HCT116 (cell line): ENCODE results near the gene DIPK1A.

Experiments
- ATF3 ChIP-seq: IDR thresholded peaks from 2 replicates; pipeline ENCODE4 v1.6.1; 2012
- CEBPB ChIP-seq: IDR thresholded peaks from 2 replicates; pipeline ENCODE4 v1.6.1; 2012; ENCODE audit warnings: low read depth
- EZH2 ChIP-seq: fragments of 200-600 bp; sonication (generic); IDR thresholded peaks from 2 replicates; pipeline ENCODE4 v1.6.1; 2017; ENCODE audit warnings: antibody characterized with exemption, mixed run types
- EZH2phosphoT487 ChIP-seq: fragments of 200-600 bp; IDR thresholded peaks from 2 replicates; pipeline ENCODE4 v1.6.1; 2018; ENCODE audit warnings: antibody characterized with exemption, borderline replicate concordance
- JUND ChIP-seq: IDR thresholded peaks from 2 replicates; pipeline ENCODE4 v1.6.1; 2012
- POLR2A ChIP-seq: IDR thresholded peaks from 2 replicates; pipeline ENCODE4 v1.7.0; 2011; ENCODE audit warnings: borderline replicate concordance; ENCODE audit not compliant: insufficient read depth, insufficient read length; ENCODE audit errors: extremely low read depth
- POLR2AphosphoS5 ChIP-seq: IDR thresholded peaks from 2 replicates; pipeline ENCODE4 v1.6.1; 2011; ENCODE audit warnings: mild to moderate bottlenecking, low read depth, low read length, moderate library complexity
- RAD21 ChIP-seq: IDR thresholded peaks from 2 replicates; pipeline ENCODE4 v1.6.1; 2012; ENCODE audit warnings: low read depth, mild to moderate bottlenecking
- SP1 ChIP-seq: IDR thresholded peaks from 2 replicates; pipeline ENCODE4 v1.6.1; 2012; ENCODE audit warnings: low read depth
- YY1 ChIP-seq: IDR thresholded peaks from 2 replicates; pipeline ENCODE4 v1.6.1; 2011; ENCODE audit warnings: low read length, low read depth, moderate library complexity, mild to moderate bottlenecking; ENCODE audit not compliant: insufficient replicate concordance; ENCODE audit errors: extremely low read depth
- ZFX ChIP-seq: fragments of 450-650 bp; IDR thresholded peaks from 2 replicates; pipeline ENCODE4 v1.6.1; 2017
- ZNF274 ChIP-seq: fragments of 200-500 bp; sonication (Bioruptor generic); IDR thresholded peaks from 2 replicates; pipeline ENCODE4 v1.6.1; 2014; ENCODE audit warnings: mild to moderate bottlenecking, low read depth, low read length, inconsistent platforms
- TF ChIP-seq, protein P1 (sequence below), 3 experiments: fragments of 200-600 bp in 1 of 3; sonication (generic) in 1 of 3; IDR thresholded peaks in 2 of 3; conservative IDR thresholded peaks in 1 of 3; 2 replicates each; pipeline ENCODE4 v1.5.1; 2012 to 2017; ENCODE audit warnings: low read depth in 2 of 3, low read length in 2 of 3, antibody characterized with exemption in 1 of 3, borderline replicate concordance in 1 of 3, control low read depth in 1 of 3, mild to moderate bottlenecking in 1 of 3, mixed read lengths in 1 of 3, mixed run types in 1 of 3, moderate library complexity in 1 of 3; ENCODE audit not compliant: insufficient read depth in 1 of 3
- TF ChIP-seq, protein P2 (sequence below): IDR thresholded peaks from 2 replicates; pipeline ENCODE4 v1.6.1; 2012; ENCODE audit warnings: low read depth

- TF ChIP-seq, protein P1, sequence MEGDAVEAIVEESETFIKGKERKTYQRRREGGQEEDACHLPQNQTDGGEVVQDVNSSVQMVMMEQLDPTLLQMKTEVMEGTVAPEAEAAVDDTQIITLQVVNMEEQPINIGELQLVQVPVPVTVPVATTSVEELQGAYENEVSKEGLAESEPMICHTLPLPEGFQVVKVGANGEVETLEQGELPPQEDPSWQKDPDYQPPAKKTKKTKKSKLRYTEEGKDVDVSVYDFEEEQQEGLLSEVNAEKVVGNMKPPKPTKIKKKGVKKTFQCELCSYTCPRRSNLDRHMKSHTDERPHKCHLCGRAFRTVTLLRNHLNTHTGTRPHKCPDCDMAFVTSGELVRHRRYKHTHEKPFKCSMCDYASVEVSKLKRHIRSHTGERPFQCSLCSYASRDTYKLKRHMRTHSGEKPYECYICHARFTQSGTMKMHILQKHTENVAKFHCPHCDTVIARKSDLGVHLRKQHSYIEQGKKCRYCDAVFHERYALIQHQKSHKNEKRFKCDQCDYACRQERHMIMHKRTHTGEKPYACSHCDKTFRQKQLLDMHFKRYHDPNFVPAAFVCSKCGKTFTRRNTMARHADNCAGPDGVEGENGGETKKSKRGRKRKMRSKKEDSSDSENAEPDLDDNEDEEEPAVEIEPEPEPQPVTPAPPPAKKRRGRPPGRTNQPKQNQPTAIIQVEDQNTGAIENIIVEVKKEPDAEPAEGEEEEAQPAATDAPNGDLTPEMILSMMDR (IDR thresholded peaks at IDR 0.05 in 2 of 3, conservative IDR thresholded peaks at IDR 0.05 in 1 of 3; ENCODE audit: borderline replicate concordance in 1 of 3, insufficient read depth in 1 of 3, low read depth in 2 of 3, low read length in 2 of 3), result no peak
- TF ChIP-seq POLR2AphosphoS5 (no peak), EZH2 (no peak), ATF3 (no peak), JUND (no peak), YY1 (no peak), ZNF274 (no peak), POLR2A (no peak), SP1 (no peak), RAD21 (no peak), CEBPB (no peak), EZH2phosphoT487 (no peak), ZFX (no peak)
- TF ChIP-seq, protein P2, sequence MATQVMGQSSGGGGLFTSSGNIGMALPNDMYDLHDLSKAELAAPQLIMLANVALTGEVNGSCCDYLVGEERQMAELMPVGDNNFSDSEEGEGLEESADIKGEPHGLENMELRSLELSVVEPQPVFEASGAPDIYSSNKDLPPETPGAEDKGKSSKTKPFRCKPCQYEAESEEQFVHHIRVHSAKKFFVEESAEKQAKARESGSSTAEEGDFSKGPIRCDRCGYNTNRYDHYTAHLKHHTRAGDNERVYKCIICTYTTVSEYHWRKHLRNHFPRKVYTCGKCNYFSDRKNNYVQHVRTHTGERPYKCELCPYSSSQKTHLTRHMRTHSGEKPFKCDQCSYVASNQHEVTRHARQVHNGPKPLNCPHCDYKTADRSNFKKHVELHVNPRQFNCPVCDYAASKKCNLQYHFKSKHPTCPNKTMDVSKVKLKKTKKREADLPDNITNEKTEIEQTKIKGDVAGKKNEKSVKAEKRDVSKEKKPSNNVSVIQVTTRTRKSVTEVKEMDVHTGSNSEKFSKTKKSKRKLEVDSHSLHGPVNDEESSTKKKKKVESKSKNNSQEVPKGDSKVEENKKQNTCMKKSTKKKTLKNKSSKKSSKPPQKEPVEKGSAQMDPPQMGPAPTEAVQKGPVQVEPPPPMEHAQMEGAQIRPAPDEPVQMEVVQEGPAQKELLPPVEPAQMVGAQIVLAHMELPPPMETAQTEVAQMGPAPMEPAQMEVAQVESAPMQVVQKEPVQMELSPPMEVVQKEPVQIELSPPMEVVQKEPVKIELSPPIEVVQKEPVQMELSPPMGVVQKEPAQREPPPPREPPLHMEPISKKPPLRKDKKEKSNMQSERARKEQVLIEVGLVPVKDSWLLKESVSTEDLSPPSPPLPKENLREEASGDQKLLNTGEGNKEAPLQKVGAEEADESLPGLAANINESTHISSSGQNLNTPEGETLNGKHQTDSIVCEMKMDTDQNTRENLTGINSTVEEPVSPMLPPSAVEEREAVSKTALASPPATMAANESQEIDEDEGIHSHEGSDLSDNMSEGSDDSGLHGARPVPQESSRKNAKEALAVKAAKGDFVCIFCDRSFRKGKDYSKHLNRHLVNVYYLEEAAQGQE, result no peak
Observed at GRCh38 chr1:92803140-92803887, 157.9 kb downstream of the DIPK1A start.
